Stomach (tissue), 9 donors: ENCODE measurements around the gene PCNX1. TPM values are rescaled to one million over a fixed set of nuclear protein-coding genes. Genes with fewer than 3 reads are reported as not detected.

ENCODE experiments used
- DNase-seq, 2 donors: peaks; one replicate each; pipeline versions ENCODE4 v3.0.0 to v3.0.0-alpha.2; 2013 to 2019
- H3K27ac ChIP-seq, 5 donors: fragments of 200-600 bp in 4 of 5; sonication (generic) in 4 of 5; one replicate each; pipeline ENCODE4 v1.5.1; 2013 to 2019; ENCODE audit warnings: mild to moderate bottlenecking in 1 of 5, moderate library complexity in 1 of 5
- H3K27me3 ChIP-seq, 3 donors: fragments of 200-600 bp; sonication (generic); one replicate each; pipeline ENCODE4 v1.5.1; 2017 to 2019; ENCODE audit warnings: mixed run types in 1 of 3
- H3K36me3 ChIP-seq, 4 donors: fragments of 200-600 bp; sonication (generic); 1 replicate in 3 of 4; 2 replicates in 1 of 4; pipeline ENCODE4 v1.5.1; 2016 to 2019
- H3K4me1 ChIP-seq, 4 donors: fragments of 200-600 bp; sonication (generic); one replicate each; pipeline ENCODE4 v1.5.1; 2016 to 2019
- H3K4me3 ChIP-seq, 4 donors: fragments of 200-600 bp; sonication (generic) in 3 of 4; one replicate each; pipeline ENCODE4 v1.5.1; 2016 to 2019; ENCODE audit warnings: mild to moderate bottlenecking in 1 of 4
- H3K9me3 ChIP-seq, 4 donors: fragments of 200-600 bp; sonication (generic); one replicate each; pipeline ENCODE4 v1.5.1; 2016 to 2019
- EP300 ChIP-seq: sonication (generic); formaldehyde crosslinking; IDR thresholded peaks from one replicate; pipeline ENCODE4 v1.6.1; 2017; ENCODE audit warnings: antibody characterized with exemption
- POLR2A ChIP-seq, 4 donors: fragments of 450-650 bp; IDR thresholded peaks; one replicate each; pipeline ENCODE4 v1.6.1; 2016; ENCODE audit warnings: antibody characterized with exemption in 4 of 4, control low read depth in 2 of 4, mild to moderate bottlenecking in 1 of 4, moderate library complexity in 1 of 4
- POLR2AphosphoS5 ChIP-seq, 3 donors: sonication (generic); formaldehyde crosslinking; IDR thresholded peaks; one replicate each; pipeline ENCODE4 v1.6.1; 2016; ENCODE audit warnings: antibody characterized with exemption in 3 of 3
- WGBS, 5 donors: extraction: QIAGEN DNeasy Blood & Tissue Kit in 3 of 5; methylation state at CpG; one replicate each; pipeline versions ENCODE4 v1.1.5 to v1.1.7; 2013 to 2018; 5-methylcytosine and 5-hydroxymethylcytosine counted together
- intact Hi-C: fragments of 100-400 bp; cut with DNase I; formaldehyde crosslinking; loops from one replicate; pipeline ENCODE4 v1.15.1; 2023; ENCODE audit warnings: low total_unique reads
- polyA plus RNA-seq, 3 donors: library from polyadenylated mRNA; stranded (reverse); fragments of 200-250 nt; gene quantifications; one replicate each; pipeline ENCODE4 v1.2.3, GENCODE V29; 2013
- total RNA-seq, 5 donors: library from RNA; depleted of rRNA; stranded (reverse); fragments of >200 nt; gene quantifications; one replicate each; pipeline versions ENCODE4 v1.1.0 to v1.2.3, GENCODE V29; 2014 to 2016
- TF ChIP-seq, protein P1 (sequence below), 7 experiments: fragments of 450-650 bp in 4 of 7; fragments of 200-600 bp in 3 of 7; sonication (generic) in 3 of 7; IDR thresholded peaks; one replicate each; pipeline ENCODE4 v1.5.1; 2016 to 2019; ENCODE audit warnings: antibody characterized with exemption in 7 of 7, control low read depth in 2 of 7, mild to moderate bottlenecking in 1 of 7
- donor health status: healthy with polysubstance abuse.
- donor health status: Bipolar disorder and iron deficiency.
- donor health status: healthy.

Gene PCNX1
- total and polyA plus RNA-seq, 8 donors, result 2.3 to 198 (median 43.6) TPM

DNA sequence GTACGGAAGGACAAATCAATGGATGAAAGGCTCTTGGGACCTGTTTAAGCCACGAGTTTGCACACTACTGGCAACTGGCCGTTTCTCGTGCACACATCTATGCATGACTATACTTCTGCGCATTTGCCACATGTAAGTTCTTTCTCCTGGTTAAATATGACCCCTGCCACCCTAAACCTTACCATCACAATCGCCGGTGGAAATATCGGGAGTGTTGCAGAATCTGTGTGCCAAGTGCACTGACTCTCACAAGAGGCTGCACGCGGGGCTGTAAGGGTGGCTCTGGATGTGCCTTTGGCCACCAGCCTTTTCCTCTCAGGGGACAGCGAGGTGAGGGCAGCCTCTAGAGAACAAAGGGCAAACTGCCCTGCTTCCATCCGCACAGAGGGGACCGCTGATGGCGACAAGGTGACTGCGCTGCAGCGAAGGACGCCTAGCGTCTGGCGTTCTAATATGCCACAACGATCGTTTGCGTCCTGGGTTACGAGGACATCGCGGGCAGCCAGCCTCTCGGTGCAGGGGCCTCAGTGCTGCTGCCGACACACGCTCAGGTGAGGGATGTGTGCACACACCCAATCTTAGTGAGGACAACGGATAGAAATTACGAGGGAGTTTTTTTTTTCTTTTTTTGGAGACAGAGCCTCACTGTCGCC, 232.2 kb downstream of the PCNX1 start:
- Histone ChIP-seq H3K4me3 (no peak overlapping the region), H3K27me3 (no peaks in the 10 kb centered on the region), H3K36me3 (no peaks in the 10 kb centered on the region), H3K9me3 (peaks cover 0 to 6% (median 0%) of the 10 kb centered on the region in 4 donors), H3K4me1 (peaks cover 4 to 18% (median 7%) of the 10 kb centered on the region in 4 donors), H3K27ac (no peak overlapping the region)
- no peak for DNase-seq
- WGBS, 5 donors, result 78 to 85% (median 82%) methylated on average over 30 to 31 of the region's 31 CpGs
- no peak for TF ChIP-seq POLR2A (IDR thresholded peaks at IDR 0.05)
- TF ChIP-seq, protein P1, sequence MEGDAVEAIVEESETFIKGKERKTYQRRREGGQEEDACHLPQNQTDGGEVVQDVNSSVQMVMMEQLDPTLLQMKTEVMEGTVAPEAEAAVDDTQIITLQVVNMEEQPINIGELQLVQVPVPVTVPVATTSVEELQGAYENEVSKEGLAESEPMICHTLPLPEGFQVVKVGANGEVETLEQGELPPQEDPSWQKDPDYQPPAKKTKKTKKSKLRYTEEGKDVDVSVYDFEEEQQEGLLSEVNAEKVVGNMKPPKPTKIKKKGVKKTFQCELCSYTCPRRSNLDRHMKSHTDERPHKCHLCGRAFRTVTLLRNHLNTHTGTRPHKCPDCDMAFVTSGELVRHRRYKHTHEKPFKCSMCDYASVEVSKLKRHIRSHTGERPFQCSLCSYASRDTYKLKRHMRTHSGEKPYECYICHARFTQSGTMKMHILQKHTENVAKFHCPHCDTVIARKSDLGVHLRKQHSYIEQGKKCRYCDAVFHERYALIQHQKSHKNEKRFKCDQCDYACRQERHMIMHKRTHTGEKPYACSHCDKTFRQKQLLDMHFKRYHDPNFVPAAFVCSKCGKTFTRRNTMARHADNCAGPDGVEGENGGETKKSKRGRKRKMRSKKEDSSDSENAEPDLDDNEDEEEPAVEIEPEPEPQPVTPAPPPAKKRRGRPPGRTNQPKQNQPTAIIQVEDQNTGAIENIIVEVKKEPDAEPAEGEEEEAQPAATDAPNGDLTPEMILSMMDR (IDR thresholded peaks at IDR 0.05), result peak in 1 of 7 experiments; percentile 15
- intact Hi-C loops, result loop anchor here (5.0 kb wide), 1 partner anchor 613 kb away; no protein-coding TSS in a partner anchor

DNA sequence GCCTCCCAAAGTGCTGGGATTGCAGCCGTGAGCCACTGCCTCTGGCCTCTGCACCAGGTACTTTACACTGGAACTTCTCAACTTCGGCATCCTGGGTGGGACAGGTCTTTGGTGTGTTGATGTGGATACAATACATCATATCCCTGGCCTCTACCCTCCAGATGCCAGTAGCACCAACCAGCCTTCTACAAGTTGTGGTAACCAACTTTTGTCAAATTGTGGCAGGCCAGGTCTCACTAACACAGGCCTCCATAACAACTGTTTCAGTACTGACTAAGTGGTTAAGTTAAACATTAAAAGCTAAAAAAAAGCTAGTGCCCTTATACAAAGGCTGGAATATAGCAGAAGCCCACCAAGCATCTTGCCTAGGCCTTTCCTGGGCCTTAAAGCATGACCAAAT, 232.9 kb downstream of the PCNX1 start:
- intact Hi-C loops, result no loop called here
- DNase-seq, result no peak
- Histone ChIP-seq H3K27me3 (no peaks in the 10 kb centered on the region), H3K9me3 (peaks cover 0 to 6% (median 0%) of the 10 kb centered on the region in 4 donors), H3K4me3 (no peak overlapping the region), H3K4me1 (peaks cover 4 to 18% (median 7%) of the 10 kb centered on the region in 4 donors), H3K27ac (no peak overlapping the region), H3K36me3 (no peaks in the 10 kb centered on the region)
- WGBS, 5 donors, result 69 to 95% (median 84%) methylated on average over 2 of the region's 2 CpGs
- TF ChIP-seq POLR2A (IDR thresholded peaks at IDR 0.05) (no peak), POLR2AphosphoS5 (IDR thresholded peaks at IDR 0.05) (no peak), EP300 (no peak)
- TF ChIP-seq, protein P1 (IDR thresholded peaks at IDR 0.05), result no peak

DNA sequence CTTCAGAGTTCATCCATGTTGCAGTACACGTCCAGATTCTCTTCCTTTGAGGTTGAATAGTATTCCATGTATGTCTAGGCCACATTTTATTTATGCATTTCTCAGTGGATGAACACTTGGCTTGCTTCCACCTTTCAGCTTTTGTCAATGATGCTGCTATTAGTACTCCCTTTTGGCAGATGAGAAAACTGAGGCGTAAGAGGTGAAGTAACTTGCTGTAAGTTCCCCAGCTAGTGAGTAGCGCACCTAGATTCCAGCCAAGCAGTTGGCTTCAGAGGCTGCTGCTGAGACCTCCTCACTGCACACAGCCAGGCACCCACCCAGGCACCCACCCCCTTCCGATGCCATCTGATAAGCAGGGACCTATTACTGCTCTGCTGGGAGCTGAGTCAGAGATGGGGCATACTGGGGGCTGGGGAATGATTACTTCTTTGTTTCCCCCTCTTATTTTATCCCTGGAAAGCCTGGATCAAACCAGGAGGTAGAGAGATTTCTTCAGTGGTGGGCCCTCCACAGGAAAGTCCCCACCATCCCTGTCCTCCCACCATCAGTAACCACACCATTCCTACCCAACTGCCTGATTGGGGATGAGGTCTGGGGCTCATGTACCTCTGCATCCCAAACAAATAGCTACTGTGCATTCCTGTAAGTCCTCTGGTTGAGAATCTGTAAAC, 234.6 kb downstream of the PCNX1 start:
- H3K27ac ChIP-seq, result peak overlapping the region in 1 of 5 donors; percentile 48
- 77 to 90% (median 87%) methylated on average over 4 of the region's 4 CpGs for WGBS, 5 donors
- intact Hi-C loops, result no loop called here

DNA sequence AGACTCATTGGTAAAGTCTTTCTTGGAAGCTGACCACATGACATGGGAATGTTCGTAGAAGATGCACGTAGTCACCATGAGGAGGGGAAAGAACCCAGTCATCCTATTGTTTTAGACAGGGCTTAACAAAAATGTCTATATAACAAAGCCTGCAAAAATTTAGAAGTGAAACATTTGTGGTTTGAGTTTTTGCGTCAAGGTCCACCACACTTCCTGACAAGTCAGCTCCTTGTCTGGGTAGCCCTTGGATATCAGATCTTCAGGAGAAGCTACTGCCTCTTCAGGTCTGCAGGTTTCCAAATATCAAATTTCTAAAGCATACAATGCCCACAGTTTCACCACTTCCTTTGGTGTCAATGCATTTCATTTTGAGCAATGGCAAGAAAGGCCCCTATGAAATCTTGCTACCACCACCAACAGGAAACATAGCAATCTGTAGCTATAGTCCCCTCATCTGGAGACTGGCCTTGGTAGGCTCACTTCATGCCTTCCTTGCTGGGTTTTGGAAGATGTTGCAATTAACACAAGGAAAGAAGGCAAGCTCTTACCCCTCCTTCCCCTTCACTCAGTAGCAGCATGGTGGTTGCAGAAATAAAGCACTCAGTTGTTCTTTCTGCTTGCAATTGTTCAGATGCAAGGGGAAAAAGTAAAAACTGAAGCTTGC, 235.2 kb downstream of the PCNX1 start:
- DNase-seq, result no peak
- 62 to 85% (median 75%) methylated on average over 3 of the region's 3 CpGs for WGBS, 5 donors
- intact Hi-C loops, result no loop called here

More for the DNA sequence above, 234.6 kb downstream of the PCNX1 start:
- no peaks in the 10 kb centered on the region for H3K27me3 ChIP-seq
- H3K4me1 ChIP-seq, result peaks cover 4 to 18% (median 7%) of the 10 kb centered on the region in 4 donors
- H3K4me3 ChIP-seq, result no peak overlapping the region
- no peak for DNase-seq
- TF ChIP-seq POLR2AphosphoS5 (IDR thresholded peaks at IDR 0.05) (no peak), EP300 (no peak), POLR2A (IDR thresholded peaks at IDR 0.05) (no peak)
- TF ChIP-seq, protein P1 (IDR thresholded peaks at IDR 0.05), result no peak
- peaks cover 0 to 2% (median 0%) of the 10 kb centered on the region in 4 donors for H3K9me3 ChIP-seq
- no peaks in the 10 kb centered on the region for H3K36me3 ChIP-seq

More for the DNA sequence above, 235.2 kb downstream of the PCNX1 start:
- no peak for TF ChIP-seq POLR2AphosphoS5 (IDR thresholded peaks at IDR 0.05)
- TF ChIP-seq, protein P1 (IDR thresholded peaks at IDR 0.05), result no peak
- TF ChIP-seq EP300, result no peak
- no peak for TF ChIP-seq POLR2A (IDR thresholded peaks at IDR 0.05)
- H3K4me3 ChIP-seq, result no peak overlapping the region
- H3K9me3 ChIP-seq, result no peaks in the 10 kb centered on the region
- peaks cover 4 to 18% (median 7%) of the 10 kb centered on the region in 4 donors for H3K4me1 ChIP-seq
- H3K27me3 ChIP-seq, result no peaks in the 10 kb centered on the region
- no peaks in the 10 kb centered on the region for H3K36me3 ChIP-seq
- peak overlapping the region in 1 of 5 donors; percentile 48 for H3K27ac ChIP-seq
